Tibial artery (tissue), 4 donors: Measurements from ENCODE around the gene RNASEH2C.
"Not testable (repeated sequence)": the region's sequence is repeated elsewhere in the genome, so short reads cannot be mapped to it uniquely, and the experiment has no call there.

ENCODE experiments used
- DNase-seq, 2 donors: peaks; one replicate each; pipeline ENCODE4 v3.0.0-alpha.2; 2019
- H3K27ac ChIP-seq, 2 donors: fragments of 200-600 bp; sonication (generic) in 1 of 2; 1 replicate in 1 of 2; 2 replicates in 1 of 2; pipeline ENCODE4 v1.5.1; 2018 to 2019; ENCODE audit warnings: mild to moderate bottlenecking in 1 of 2
- H3K27me3 ChIP-seq, 2 donors: fragments of 200-600 bp; sonication (generic) in 1 of 2; one replicate each; pipeline versions ENCODE4 v1.5.1 to v1.6.0; 2016 to 2019
- H3K36me3 ChIP-seq, 3 donors: fragments of 200-600 bp; sonication (generic) in 2 of 3; one replicate each; pipeline ENCODE4 v1.5.1; 2016 to 2019; ENCODE audit warnings: mild to moderate bottlenecking in 2 of 3
- H3K4me1 ChIP-seq, 4 donors: fragments of 200-600 bp; sonication (generic) in 2 of 4; 1 replicate in 3 of 4; 2 replicates in 1 of 4; pipeline ENCODE4 v1.5.1; 2016 to 2019
- H3K4me3 ChIP-seq, 2 donors: fragments of 200-600 bp; sonication (generic) in 1 of 2; 1 replicate in 1 of 2; 2 replicates in 1 of 2; pipeline ENCODE4 v1.5.1; 2018 to 2019; ENCODE audit warnings: mild to moderate bottlenecking in 2 of 2
- H3K9me3 ChIP-seq, 3 donors: fragments of 200-600 bp; sonication (generic) in 1 of 3; one replicate each; pipeline ENCODE4 v1.5.1; 2016 to 2019
- intact Hi-C: fragments of 100-400 bp; cut with DNase I; formaldehyde crosslinking; loops from one replicate; pipeline ENCODE4 v1.15.0; 2023; ENCODE audit warnings: low total_unique reads
- TF ChIP-seq, protein P1 (sequence below), 2 experiments: fragments of 200-600 bp in 1 of 2; fragments of 450-650 bp in 1 of 2; IDR thresholded peaks; one replicate each; pipeline ENCODE4 v1.5.1; 2017 to 2019; ENCODE audit warnings: antibody characterized with exemption in 2 of 2, mild to moderate bottlenecking in 1 of 2, moderate library complexity in 1 of 2

The RNASEH2C gene

DNA sequence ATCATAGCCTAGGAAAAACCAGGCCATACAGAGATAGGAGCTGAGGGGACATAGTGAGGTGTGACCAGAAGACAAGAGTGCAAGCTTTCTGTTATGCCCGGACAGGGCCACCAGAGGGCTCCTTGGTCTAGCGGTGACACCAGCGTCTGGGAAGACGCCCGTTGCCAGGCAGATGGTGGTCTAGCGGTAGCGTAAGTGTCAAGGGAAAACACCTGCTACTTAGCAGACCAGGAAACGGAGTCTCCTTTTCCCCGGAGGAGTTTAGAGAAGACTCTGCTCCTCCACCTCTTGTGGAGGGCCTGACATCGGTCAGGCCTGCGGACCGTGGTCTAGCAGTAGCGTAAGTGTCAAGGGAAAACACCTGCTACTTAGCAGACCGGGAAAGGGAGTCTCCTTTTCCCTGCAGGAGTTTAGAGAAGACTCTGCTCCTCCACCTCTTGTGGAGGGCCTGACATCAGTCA, 14.3 kb downstream of the RNASEH2C start:
- intact Hi-C loops: loop anchor here (10.0 kb wide), 1 partner anchor 278 kb away; no protein-coding TSS in a partner anchor
- DNase-seq: peak; percentile 74 to 82

DNA sequence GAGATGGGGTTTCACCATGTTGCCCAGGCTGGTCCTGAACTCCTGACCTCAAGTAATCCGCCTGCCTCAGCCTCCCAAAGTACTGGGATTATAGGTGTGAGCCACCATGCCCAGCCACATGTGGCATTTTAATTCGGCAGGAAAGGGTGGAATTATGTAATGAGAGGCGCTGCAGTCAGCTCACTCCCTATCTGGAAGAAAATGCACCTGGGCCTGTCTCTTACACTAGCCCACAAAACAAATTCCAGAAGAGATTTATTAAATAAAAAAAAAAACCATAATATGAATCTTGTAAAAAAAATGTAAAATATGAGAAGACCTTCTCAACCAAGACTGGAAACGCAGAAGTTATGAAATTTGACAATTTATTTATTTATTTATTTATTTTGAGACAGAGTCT, 16.8 kb downstream of the RNASEH2C start:
- H3K4me1 ChIP-seq: no peaks in the 10 kb centered on the region
- H3K9me3 ChIP-seq: no peaks in the 10 kb centered on the region
- TF ChIP-seq, protein P1, sequence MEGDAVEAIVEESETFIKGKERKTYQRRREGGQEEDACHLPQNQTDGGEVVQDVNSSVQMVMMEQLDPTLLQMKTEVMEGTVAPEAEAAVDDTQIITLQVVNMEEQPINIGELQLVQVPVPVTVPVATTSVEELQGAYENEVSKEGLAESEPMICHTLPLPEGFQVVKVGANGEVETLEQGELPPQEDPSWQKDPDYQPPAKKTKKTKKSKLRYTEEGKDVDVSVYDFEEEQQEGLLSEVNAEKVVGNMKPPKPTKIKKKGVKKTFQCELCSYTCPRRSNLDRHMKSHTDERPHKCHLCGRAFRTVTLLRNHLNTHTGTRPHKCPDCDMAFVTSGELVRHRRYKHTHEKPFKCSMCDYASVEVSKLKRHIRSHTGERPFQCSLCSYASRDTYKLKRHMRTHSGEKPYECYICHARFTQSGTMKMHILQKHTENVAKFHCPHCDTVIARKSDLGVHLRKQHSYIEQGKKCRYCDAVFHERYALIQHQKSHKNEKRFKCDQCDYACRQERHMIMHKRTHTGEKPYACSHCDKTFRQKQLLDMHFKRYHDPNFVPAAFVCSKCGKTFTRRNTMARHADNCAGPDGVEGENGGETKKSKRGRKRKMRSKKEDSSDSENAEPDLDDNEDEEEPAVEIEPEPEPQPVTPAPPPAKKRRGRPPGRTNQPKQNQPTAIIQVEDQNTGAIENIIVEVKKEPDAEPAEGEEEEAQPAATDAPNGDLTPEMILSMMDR (IDR thresholded peaks at IDR 0.05): no peak
- intact Hi-C loops: loop anchor here (2.0 to 10.0 kb wide), 2 partner anchors 115 to 281 kb away; no protein-coding TSS in a partner anchor
- no peak overlapping the region for H3K27ac ChIP-seq
- DNase-seq: no peak
- H3K36me3 ChIP-seq: no peaks in the 10 kb centered on the region
- H3K27me3 ChIP-seq: peaks cover 0 to 15% of the 10 kb centered on the region in 2 donors
- H3K4me3 ChIP-seq: no peak overlapping the region

More for the DNA sequence above, 14.3 kb downstream of the RNASEH2C start:
- TF ChIP-seq, protein P1 (IDR thresholded peaks at IDR 0.05): peak; percentile 78 to 80
- H3K36me3 ChIP-seq, H3K9me3 ChIP-seq, H3K4me1 ChIP-seq, H3K27ac ChIP-seq, H3K4me3 ChIP-seq: not testable (repeated sequence)
- H3K27me3 ChIP-seq: peaks cover 0 to 15% of the 10 kb centered on the region in 2 donors

DNA sequence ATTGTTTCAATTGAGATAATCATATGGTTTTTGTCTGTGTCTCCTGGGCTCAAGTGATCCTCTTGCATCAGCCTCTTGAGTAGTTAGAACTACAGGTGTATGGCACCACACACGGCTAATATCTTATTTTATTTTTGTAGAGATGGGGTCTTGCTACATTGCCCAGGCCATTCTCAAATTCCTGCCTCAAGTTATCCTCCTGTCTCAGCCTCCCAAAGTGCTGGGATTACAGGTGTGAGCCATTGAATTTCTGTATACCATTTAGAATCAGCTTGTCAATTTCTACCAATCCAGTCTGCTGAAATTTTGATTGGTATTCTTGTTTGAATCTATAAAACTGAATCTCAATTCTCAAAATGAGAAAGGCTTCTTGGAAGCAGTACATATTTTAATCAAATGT, 18.9 kb downstream of the RNASEH2C start:
- intact Hi-C loops: loop anchor here (2.0 to 10.0 kb wide), 2 partner anchors 117 to 283 kb away; no protein-coding TSS in a partner anchor
- H3K27ac ChIP-seq: no peak overlapping the region
- peaks cover 0 to 15% of the 10 kb centered on the region in 2 donors for H3K27me3 ChIP-seq
- H3K4me1 ChIP-seq: no peaks in the 10 kb centered on the region
- TF ChIP-seq, protein P1 (IDR thresholded peaks at IDR 0.05): no peak
- no peaks in the 10 kb centered on the region for H3K9me3 ChIP-seq
- no peak for DNase-seq
- H3K36me3 ChIP-seq: no peaks in the 10 kb centered on the region
- no peak overlapping the region for H3K4me3 ChIP-seq

DNA sequence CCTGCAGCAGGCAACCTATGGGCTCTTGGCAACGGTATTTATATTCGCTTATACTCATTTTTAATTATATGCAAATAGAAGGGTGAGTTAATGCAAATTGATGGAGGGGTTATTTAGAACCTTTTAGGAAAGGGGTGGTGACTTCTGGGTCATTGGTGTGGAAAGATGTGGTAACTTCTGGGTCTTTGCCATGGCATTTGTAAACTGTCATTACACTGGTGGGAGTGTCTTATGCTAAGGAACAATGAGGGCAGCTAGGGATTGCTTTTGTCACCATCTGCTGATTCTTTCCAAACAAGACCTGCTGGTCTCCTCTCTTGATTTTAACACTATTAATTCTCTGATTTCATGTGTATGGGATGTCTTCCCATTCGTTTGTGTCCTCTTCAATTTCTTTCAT, 20.2 kb downstream of the RNASEH2C start:
- TF ChIP-seq, protein P1 (IDR thresholded peaks at IDR 0.05): no peak
- peak in 1 of 2 donors; percentile 19 for DNase-seq
- intact Hi-C loops: loop anchor here (10.0 kb wide), 1 partner anchor 284 kb away; no protein-coding TSS in a partner anchor

DNA sequence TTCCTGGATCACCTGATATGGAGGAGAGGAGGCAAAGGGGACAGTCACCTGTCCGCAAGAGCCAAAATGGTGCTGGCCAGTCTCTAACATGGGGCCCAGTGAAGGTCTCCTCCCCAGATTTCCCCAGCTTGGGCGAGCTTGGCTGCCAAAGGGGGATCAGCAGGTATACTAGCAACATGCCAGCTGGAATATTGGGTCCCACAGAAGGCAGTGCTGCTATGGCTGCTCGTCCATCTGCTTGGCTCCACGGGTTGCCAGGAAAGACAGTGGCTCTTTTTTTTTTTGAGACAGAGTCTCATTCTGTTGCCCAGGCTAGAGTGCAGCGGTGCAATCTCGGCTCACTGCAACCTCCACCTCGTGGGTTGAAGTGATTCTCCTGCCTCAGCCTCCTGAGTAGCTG, 21.3 kb downstream of the RNASEH2C start:
- no peaks in the 10 kb centered on the region for H3K36me3 ChIP-seq
- H3K4me1 ChIP-seq: no peaks in the 10 kb centered on the region
- intact Hi-C loops: no loop called here
- no peaks in the 10 kb centered on the region for H3K9me3 ChIP-seq
- no peak overlapping the region for H3K4me3 ChIP-seq
- H3K27ac ChIP-seq: no peak overlapping the region
- DNase-seq: peak in 1 of 2 donors; percentile 27
- H3K27me3 ChIP-seq: peaks cover 0 to 10% of the 10 kb centered on the region in 2 donors
- TF ChIP-seq, protein P1 (IDR thresholded peaks at IDR 0.05): no peak

More for the DNA sequence above, 20.2 kb downstream of the RNASEH2C start:
- no peaks in the 10 kb centered on the region for H3K36me3 ChIP-seq
- no peak overlapping the region for H3K27ac ChIP-seq
- H3K27me3 ChIP-seq: peaks cover 0 to 15% of the 10 kb centered on the region in 2 donors
- no peaks in the 10 kb centered on the region for H3K9me3 ChIP-seq
- H3K4me3 ChIP-seq: no peak overlapping the region
- no peaks in the 10 kb centered on the region for H3K4me1 ChIP-seq
